Astrocyte of the spinal cord (primary cell): ENCODE results near the gene SCARB2.
"Not testable (repeated sequence)": the region's sequence is repeated elsewhere in the genome, so short reads cannot be mapped to it uniquely, and the experiment has no call there.

Source experiments
- DNase-seq: peaks from one replicate; pipeline ENCODE4 v3.0.0; 2011; ENCODE audit warnings: low read depth, low spot score
- H3K4me3 ChIP-seq: 2 replicates; pipeline ENCODE4 v1.5.1; 2011; ENCODE audit warnings: low read depth, mild to moderate bottlenecking, low read length, moderate library complexity
- CTCF ChIP-seq: IDR thresholded peaks from 2 replicates; pipeline ENCODE4 v1.5.1; 2012; ENCODE audit warnings: low read depth, mild to moderate bottlenecking, low read length, inconsistent platforms
- in situ Hi-C: cut with HindIII; loops from 2 replicates; pipeline ENCODE4 v1.10.0; 2017; ENCODE audit warnings: low sequenced_read_pairs

The SCARB2 gene

GRCh38 chr4:76251441-76252270, 38.0 kb upstream of the SCARB2 start, which contains the start of gene FAM47E:
TSS of gene FAM47E (plus strand) at chr4:76251721. CDS start at chr4:76251747, 26 bp downstream.
- in situ Hi-C loops, result no loop called here
- DNase-seq, result peak; percentile 46
- TF ChIP-seq CTCF, result peak; percentile 41

DNA sequence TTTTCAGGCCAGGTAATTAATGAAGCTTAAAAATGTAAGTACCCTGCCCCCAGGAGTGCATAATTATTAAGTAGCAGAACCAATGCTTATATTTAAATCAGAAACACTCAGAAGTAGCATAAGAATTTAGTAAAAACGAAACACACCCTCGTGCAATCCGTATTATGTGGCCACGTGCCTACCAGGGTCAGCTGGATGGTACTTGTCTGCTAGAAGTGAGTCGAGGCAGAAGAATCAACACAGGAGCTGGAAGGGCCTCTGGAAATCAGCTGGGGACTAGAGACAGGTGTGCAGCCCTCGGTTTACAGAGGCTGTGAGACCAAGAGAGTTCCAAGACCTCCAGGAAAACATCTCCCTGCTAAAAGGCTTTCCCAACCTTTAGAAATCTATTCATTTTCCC, 37.3 kb upstream of the SCARB2 start:
- no peak for TF ChIP-seq CTCF
- peak overlapping the region; percentile 38 for H3K4me3 ChIP-seq
- in situ Hi-C loops, result no loop called here
- DNase-seq, result no peak

More at GRCh38 chr4:76251441-76252270, 38.0 kb upstream of the SCARB2 start, which contains the start of gene FAM47E:
- H3K4me3 ChIP-seq, result peak within 1 kb of the TSS; percentile 38

- DNase-seq, result no peak
- TF ChIP-seq CTCF, result no peak
- in situ Hi-C loops, result no loop called here
- no peak overlapping the region for H3K4me3 ChIP-seq
Observed at GRCh38 chr4:76246852-76247251, 33.2 kb upstream of the SCARB2 start.

- in situ Hi-C loops, result no loop called here
- H3K4me3 ChIP-seq, result no peak overlapping the region
- TF ChIP-seq CTCF, result no peak
- DNase-seq, result no peak
Observed at GRCh38 chr4:76246025-76246424, 32.4 kb upstream of the SCARB2 start.

DNA sequence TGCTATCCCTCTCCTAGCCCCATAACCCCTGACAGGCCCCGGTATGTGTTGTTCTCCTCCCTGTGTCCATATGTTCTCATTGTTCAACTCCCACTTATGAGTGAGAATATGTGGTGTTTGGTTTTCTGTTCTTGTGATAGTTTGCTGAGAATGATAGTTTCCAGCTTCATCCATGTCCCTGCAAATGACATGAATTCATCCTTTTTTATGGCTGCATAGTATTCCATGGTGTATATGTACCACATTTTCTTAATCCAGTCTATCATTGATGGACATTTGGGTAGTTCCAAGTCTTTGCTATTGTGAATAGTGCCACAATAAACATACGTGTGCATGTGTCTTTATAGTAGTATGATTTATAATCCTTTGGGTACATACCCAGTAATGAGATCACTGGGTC, 30.3 kb upstream of the SCARB2 start:
- in situ Hi-C loops, H3K4me3 ChIP-seq, DNase-seq: not testable (repeated sequence)

DNA sequence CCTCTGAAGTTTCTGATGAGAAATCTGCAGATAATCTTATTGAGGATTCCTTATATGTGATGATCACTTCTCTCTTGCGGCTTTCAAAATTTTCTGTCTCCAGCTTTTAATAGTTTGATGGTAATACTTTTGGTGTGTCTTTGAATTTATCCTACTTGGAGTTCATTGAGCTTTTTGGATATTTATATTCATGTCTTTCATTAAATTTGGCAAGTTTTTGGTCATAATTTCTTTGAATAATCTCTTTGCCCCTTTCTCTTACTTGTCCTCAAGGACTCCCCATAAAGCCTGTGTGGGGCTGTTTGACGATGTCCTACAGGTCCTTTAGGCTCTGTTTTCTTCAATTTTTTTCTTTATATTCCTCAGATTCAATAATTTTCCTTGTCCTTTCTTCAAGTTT, 26.6 kb upstream of the SCARB2 start:
- H3K4me3 ChIP-seq, result no peak overlapping the region
- TF ChIP-seq CTCF, result no peak
- no peak for DNase-seq
- in situ Hi-C loops, result no loop called here

- H3K4me3 ChIP-seq, result no peak overlapping the region
- TF ChIP-seq CTCF, result no peak
- DNase-seq, result no peak
- in situ Hi-C loops, result no loop called here
Observed at GRCh38 chr4:76238701-76239100, 25.1 kb upstream of the SCARB2 start.
